Neural progenitor cell (in vitro differentiated cells): ENCODE measurements around the gene LILRA6. TPM values are rescaled to one million over a fixed set of nuclear protein-coding genes. Genes with fewer than 3 reads are reported as not detected.

Source experiments
- DNase-seq: peaks from one replicate; pipeline ENCODE4 v3.0.0-alpha.2; 2016; ENCODE audit warnings: low spot score
- H2AFZ ChIP-seq: fragments of 200-600 bp; sonication (generic); replicated peaks from 2 replicates; pipeline ENCODE4 v1.6.1; 2016; ENCODE audit warnings: antibody characterized with exemption
- H3F3A ChIP-seq: fragments of 200-600 bp; sonication (generic); 2 replicates; pipeline ENCODE4 v1.6.1; 2016; ENCODE audit warnings: antibody characterized with exemption, low read depth
- H3K27ac ChIP-seq: fragments of 200-600 bp; sonication (generic); 2 replicates; pipeline ENCODE4 v1.5.1; 2016; ENCODE audit warnings: mild to moderate bottlenecking
- H3K27me3 ChIP-seq: fragments of 200-600 bp; sonication (generic); 2 replicates; pipeline ENCODE4 v1.6.1; 2016; ENCODE audit warnings: mild to moderate bottlenecking, moderate library complexity
- H3K36me3 ChIP-seq: fragments of 200-600 bp; sonication (generic); 2 replicates; pipeline ENCODE4 v1.5.1; 2016
- H3K4me1 ChIP-seq: fragments of 200-600 bp; sonication (generic); 2 replicates; pipeline ENCODE4 v1.6.1; 2016; ENCODE audit warnings: mixed run types
- H3K4me2 ChIP-seq: fragments of 200-600 bp; sonication (generic); 2 replicates; pipeline ENCODE4 v1.6.1; 2016
- H3K4me3 ChIP-seq: fragments of 200-600 bp; sonication (generic); 2 replicates; pipeline ENCODE4 v1.5.1; 2016
- H3K79me2 ChIP-seq: fragments of 200-600 bp; sonication (generic); 2 replicates; pipeline ENCODE4 v1.6.1; 2016; ENCODE audit warnings: low read depth
- H3K9ac ChIP-seq: fragments of 200-600 bp; sonication (generic); 2 replicates; pipeline ENCODE4 v1.6.1; 2016
- H3K9me3 ChIP-seq: fragments of 200-600 bp; sonication (generic); 2 replicates; pipeline ENCODE4 v1.5.1; 2016; ENCODE audit warnings: low read depth
- H4K20me1 ChIP-seq: fragments of 200-600 bp; sonication (generic); 2 replicates; pipeline ENCODE4 v1.6.1; 2016; ENCODE audit warnings: low read depth
- H3K27ac Mint-ChIP-seq: 3 replicates; pipeline ENCODE4 v1.8.0; 2021; ENCODE audit warnings: mixed read lengths
- H3K27me3 Mint-ChIP-seq: 2 replicates; pipeline ENCODE4 v1.8.0; 2022; ENCODE audit warnings: low read depth, mild to moderate bottlenecking, inconsistent platforms, moderate library complexity, mixed read lengths; ENCODE audit not compliant: insufficient read depth
- H3K36me3 Mint-ChIP-seq: 3 replicates; pipeline ENCODE4 v1.8.0; 2021; ENCODE audit warnings: mixed read lengths
- H3K4me1 Mint-ChIP-seq: 3 replicates; pipeline ENCODE4 v1.8.0; 2021; ENCODE audit warnings: mixed read lengths
- H3K4me3 Mint-ChIP-seq: 3 replicates; pipeline ENCODE4 v1.8.0; 2021; ENCODE audit warnings: mild to moderate bottlenecking, moderate library complexity, mixed read lengths
- H3K9me3 Mint-ChIP-seq: 3 replicates; pipeline ENCODE4 v1.8.0; 2020; ENCODE audit warnings: mixed read lengths
- EZH2 ChIP-seq: fragments of 200-600 bp; sonication (generic); IDR thresholded peaks from 2 replicates; pipeline ENCODE4 v1.6.1; 2017; ENCODE audit warnings: antibody characterized with exemption, mild to moderate bottlenecking, moderate library complexity
- EZH2phosphoT487 ChIP-seq: fragments of 200-600 bp; sonication (generic); IDR thresholded peaks from 2 replicates; pipeline ENCODE4 v1.6.1; 2017; ENCODE audit warnings: antibody characterized with exemption
- total RNA-seq: library from RNA; depleted of rRNA; stranded (reverse); fragments of >200 nt; gene quantifications from 2 replicates; pipeline ENCODE4 v1.2.3, GENCODE V29; 2015; ENCODE audit warnings: low replicate concordance
- TF ChIP-seq, protein P1 (sequence below): fragments of 200-600 bp; sonication (generic); IDR thresholded peaks from 2 replicates; pipeline ENCODE4 v1.5.1; 2017; ENCODE audit warnings: antibody characterized with exemption, mild to moderate bottlenecking

The LILRA6 gene
- total RNA-seq, 1 donor from 2014 or later, result not detected

DNA sequence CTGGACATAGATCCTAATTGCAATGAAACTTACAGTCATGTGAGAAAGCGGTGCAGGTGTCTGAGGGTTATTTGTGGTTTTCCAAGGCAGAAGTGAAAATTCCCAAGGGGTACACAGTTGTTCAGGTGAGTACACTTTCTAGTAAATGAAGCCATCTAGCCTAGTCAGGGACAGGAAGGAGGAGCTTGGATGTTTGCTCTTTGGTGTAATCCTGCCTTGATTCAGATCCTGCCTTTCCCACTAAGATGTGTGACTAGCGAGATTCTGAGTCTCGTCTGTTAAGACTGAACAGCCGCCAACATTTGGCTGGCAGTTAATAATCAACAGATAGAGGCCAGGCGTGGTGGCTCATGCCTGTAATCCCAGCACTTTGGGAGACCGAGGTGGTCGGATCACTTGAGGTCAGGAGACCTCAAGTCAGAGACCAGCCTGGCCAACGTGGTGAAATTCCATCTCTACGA lies 39.4 kb downstream of the LILRA6 start:
- Histone ChIP-seq H3K27me3 (no peaks in the 10 kb centered on the region), H3K79me2 (peaks cover 64% of the 10 kb centered on the region), H3K27ac (no peak overlapping the region), H3K9me3 (no peaks in the 10 kb centered on the region), H4K20me1 (peaks cover 72% of the 10 kb centered on the region), H3K4me3 (peak overlapping the region; percentile 67), H3F3A (peaks cover 81% of the 10 kb centered on the region), H3K9ac (peak overlapping the region; percentile 54), H3K4me2 (peak overlapping the region; percentile 97), H3K36me3 (peaks cover 17% of the 10 kb centered on the region), H3K4me1 (peaks cover 33% of the 10 kb centered on the region), H2AFZ (no peak overlapping the region)
- peaks cover 7% of the 10 kb centered on the region for H3K27me3 Mint-ChIP-seq
- peaks cover 34% of the 10 kb centered on the region for H3K36me3 Mint-ChIP-seq
- TF ChIP-seq EZH2phosphoT487 (no peak), EZH2 (no peak)
- TF ChIP-seq, protein P1, sequence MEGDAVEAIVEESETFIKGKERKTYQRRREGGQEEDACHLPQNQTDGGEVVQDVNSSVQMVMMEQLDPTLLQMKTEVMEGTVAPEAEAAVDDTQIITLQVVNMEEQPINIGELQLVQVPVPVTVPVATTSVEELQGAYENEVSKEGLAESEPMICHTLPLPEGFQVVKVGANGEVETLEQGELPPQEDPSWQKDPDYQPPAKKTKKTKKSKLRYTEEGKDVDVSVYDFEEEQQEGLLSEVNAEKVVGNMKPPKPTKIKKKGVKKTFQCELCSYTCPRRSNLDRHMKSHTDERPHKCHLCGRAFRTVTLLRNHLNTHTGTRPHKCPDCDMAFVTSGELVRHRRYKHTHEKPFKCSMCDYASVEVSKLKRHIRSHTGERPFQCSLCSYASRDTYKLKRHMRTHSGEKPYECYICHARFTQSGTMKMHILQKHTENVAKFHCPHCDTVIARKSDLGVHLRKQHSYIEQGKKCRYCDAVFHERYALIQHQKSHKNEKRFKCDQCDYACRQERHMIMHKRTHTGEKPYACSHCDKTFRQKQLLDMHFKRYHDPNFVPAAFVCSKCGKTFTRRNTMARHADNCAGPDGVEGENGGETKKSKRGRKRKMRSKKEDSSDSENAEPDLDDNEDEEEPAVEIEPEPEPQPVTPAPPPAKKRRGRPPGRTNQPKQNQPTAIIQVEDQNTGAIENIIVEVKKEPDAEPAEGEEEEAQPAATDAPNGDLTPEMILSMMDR, result no peak
- H3K9me3 Mint-ChIP-seq, result no peaks in the 10 kb centered on the region
- H3K4me3 Mint-ChIP-seq, result peak overlapping the region; percentile 100
- peaks cover 33% of the 10 kb centered on the region for H3K4me1 Mint-ChIP-seq
- no peak overlapping the region for H3K27ac Mint-ChIP-seq
- no peak for DNase-seq

DNA sequence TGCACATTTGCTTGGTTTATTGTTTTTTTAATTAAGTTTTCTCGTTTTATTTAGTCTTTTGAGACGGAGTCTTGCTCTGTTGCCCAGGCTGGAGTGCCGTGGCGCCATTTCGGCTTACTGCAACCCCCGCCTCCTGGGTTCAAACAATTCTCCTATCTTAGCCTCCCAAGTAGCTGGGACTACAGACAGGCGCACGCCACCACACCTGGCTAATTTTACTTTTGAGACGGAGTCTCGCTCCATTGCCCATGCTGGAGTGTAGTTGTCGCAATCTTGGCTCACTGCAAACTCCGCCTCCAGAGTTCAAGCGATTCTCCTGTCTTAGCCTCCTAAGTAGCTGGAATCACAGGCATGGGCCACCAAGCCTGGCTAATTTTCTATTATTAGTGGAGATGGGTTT lies 40.6 kb downstream of the LILRA6 start:
- no peaks in the 10 kb centered on the region for H3K9me3 Mint-ChIP-seq
- peaks cover 70% of the 10 kb centered on the region for H3F3A ChIP-seq
- peaks cover 17% of the 10 kb centered on the region for H3K36me3 ChIP-seq
- H3K9ac ChIP-seq, result peak overlapping the region; percentile 94
- peaks cover 28% of the 10 kb centered on the region for H3K36me3 Mint-ChIP-seq
- no peaks in the 10 kb centered on the region for H3K9me3 ChIP-seq
- TF ChIP-seq EZH2 (no peak), EZH2phosphoT487 (no peak)
- TF ChIP-seq, protein P1, result no peak
- H3K4me3 Mint-ChIP-seq, result peak overlapping the region; percentile 100
- H3K27ac ChIP-seq, result no peak overlapping the region
- peaks cover 29% of the 10 kb centered on the region for H3K4me1 Mint-ChIP-seq
- no peak overlapping the region for H2AFZ ChIP-seq
- DNase-seq, result no peak
- no peak overlapping the region for H3K27ac Mint-ChIP-seq
- no peaks in the 10 kb centered on the region for H3K27me3 ChIP-seq
- peaks cover 60% of the 10 kb centered on the region for H4K20me1 ChIP-seq
- H3K79me2 ChIP-seq, result peaks cover 64% of the 10 kb centered on the region
- H3K27me3 Mint-ChIP-seq, result peaks cover 7% of the 10 kb centered on the region
- peak overlapping the region; percentile 97 for H3K4me2 ChIP-seq
- peaks cover 33% of the 10 kb centered on the region for H3K4me1 ChIP-seq
- H3K4me3 ChIP-seq, result peak overlapping the region; percentile 67

DNA sequence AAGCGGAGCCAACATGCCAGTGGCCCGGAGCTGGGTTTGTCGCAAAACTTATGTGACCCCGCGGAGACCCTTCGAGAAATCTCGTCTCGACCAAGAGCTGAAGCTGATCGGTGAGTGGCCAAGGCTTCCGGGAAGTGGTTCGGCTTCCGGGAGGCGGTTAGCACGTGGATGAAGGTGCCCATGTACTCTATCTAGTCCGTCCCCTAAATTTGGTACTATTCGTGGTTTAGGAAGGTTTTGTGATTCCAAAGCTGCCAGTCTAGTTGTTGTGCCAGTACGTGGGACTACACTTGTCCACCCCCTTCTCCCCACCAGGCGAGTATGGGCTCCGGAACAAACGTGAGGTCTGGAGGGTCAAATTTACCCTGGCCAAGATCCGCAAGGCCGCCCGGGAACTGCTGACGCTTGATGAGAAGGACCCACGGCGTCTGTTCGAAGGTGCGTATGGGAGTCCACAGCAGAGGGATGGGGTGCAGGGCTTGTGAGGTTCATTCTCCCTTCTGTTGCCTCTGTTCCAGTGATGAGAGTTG lies 41.4 kb downstream of the LILRA6 start:
- no peak for DNase-seq
- H3K4me3 Mint-ChIP-seq, result peak overlapping the region; percentile 100
- Histone ChIP-seq H3K36me3 (peaks cover 17% of the 10 kb centered on the region), H3F3A (peaks cover 70% of the 10 kb centered on the region), H2AFZ (no peak overlapping the region), H3K4me3 (peak overlapping the region; percentile 67), H3K27me3 (no peaks in the 10 kb centered on the region), H3K27ac (peak overlapping the region; percentile 94), H3K79me2 (peaks cover 57% of the 10 kb centered on the region), H3K9ac (peak overlapping the region; percentile 94), H3K4me1 (peaks cover 33% of the 10 kb centered on the region), H3K9me3 (no peaks in the 10 kb centered on the region), H4K20me1 (peaks cover 53% of the 10 kb centered on the region), H3K4me2 (peak overlapping the region; percentile 97)
- peak overlapping the region; percentile 100 for H3K27ac Mint-ChIP-seq
- no peak for TF ChIP-seq EZH2
- TF ChIP-seq EZH2phosphoT487, result no peak
- TF ChIP-seq, protein P1, result no peak
- peaks cover 24% of the 10 kb centered on the region for H3K36me3 Mint-ChIP-seq
- H3K27me3 Mint-ChIP-seq, result peaks cover 7% of the 10 kb centered on the region
- peaks cover 29% of the 10 kb centered on the region for H3K4me1 Mint-ChIP-seq
- no peaks in the 10 kb centered on the region for H3K9me3 Mint-ChIP-seq
